HG02798 (cell line): ENCODE measurements around the gene CXCL14.
A peak's percentile ranks its signal among the peaks of the same experiment; 100 is the strongest.

Source experiments
- ATAC-seq: cut with Tn5 transposase; IDR thresholded peaks from one replicate; pipeline ENCODE4 v1.9.1; 2021; ENCODE audit warnings: mild to moderate bottlenecking; ENCODE audit not compliant: unreplicated experiment, poor library complexity

CXCL14 gene, protein sequence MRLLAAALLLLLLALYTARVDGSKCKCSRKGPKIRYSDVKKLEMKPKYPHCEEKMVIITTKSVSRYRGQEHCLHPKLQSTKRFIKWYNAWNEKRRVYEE

DNA sequence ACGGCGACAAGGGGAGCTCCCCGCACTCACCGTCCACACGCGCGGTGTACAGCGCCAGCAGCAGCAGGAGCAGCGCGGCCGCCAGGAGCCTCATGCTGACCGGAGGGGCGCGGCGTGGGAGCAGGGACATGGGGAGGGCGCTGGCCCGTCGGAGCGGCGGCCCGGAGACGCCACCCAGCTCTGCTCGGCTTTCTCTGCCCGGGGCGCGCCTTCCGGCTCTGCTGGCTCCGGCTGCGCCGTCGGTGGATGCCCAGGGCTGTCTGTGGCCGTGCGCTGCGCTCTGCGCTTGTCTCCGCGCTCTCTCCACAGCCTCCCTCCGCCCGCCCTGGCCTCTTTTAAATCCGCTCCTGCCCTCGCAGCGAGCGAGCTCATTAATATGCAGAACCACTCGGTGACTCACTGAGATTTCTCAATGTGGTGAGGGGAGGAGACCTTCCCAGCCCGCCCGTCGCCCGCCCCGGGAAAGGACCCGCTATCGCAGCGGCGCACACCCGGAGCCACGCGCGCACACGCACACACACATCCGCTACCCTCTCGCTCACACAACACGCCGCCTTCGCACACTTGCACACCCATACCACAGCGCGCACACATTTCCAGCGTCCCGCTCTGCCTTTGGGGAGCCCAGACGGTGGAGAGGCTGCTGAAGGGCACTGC is at the start of gene CXCL14:
Gene CXCL14, minus strand, starts transcription at position 307 of the 657 bp plus-strand sequence. Its CDS starts 213 bp downstream, at position 94.
- ATAC-seq = no peak

DNA sequence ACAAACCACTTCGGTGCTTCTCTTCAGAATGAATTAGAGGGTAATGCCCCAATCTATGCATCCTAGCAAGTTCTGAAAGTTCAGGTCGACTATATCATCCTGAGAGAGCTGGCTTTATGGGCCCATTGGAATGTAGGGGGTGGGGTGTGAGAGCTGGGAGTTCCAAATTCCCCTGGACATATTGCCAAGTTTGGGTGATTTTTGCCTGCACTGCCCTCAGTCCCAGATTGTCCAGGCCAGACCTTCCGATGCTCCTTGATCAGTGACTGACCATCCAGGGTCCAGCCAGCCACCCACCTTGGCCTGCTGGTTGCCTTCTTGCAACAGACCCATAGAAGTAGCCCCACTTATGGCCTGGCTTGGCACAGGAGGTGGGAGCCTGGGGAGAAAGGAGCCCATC is 47.8 kb upstream of the CXCL14 start:
- ATAC-seq = no peak

DNA sequence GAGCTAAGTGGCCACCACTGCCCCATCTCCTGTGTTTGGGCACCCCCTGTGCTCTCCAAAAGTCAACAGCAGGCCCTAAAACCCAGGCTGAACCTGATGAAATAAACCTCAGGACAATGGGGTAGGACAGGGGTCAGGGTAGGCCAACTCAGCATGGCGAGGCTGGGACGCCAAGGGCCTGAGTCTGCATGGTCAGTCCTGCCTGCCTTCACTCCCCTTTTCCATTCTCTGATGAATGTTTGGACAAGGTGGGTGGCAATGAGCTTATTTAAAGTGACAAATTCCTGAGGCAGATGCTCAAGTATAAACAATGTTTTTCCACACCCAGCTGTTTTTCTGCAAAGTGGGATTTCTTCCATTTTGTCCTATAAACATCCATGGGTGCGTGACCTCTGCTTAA is 47.2 kb upstream of the CXCL14 start:
- no peak for ATAC-seq

DNA sequence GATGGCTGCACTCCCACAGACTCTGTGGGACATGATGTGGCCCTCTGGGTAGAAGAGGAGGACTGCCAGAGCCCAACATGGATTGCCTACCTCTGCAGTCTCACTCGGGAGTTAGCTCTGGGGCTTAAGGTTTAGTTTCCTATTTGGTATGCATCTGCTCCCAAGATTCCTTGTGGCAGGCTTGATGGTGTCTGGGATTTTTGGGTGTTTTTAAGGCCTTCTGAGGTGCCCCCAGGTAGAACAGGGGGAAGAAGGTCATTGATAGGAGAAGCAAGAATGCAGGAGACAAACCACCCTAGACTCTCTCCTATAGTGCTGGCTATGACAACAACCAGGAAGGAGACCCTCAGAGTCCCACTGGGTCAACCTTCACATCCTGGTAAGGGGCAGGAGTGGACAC is 46.7 kb upstream of the CXCL14 start:
- ATAC-seq = no peak

DNA sequence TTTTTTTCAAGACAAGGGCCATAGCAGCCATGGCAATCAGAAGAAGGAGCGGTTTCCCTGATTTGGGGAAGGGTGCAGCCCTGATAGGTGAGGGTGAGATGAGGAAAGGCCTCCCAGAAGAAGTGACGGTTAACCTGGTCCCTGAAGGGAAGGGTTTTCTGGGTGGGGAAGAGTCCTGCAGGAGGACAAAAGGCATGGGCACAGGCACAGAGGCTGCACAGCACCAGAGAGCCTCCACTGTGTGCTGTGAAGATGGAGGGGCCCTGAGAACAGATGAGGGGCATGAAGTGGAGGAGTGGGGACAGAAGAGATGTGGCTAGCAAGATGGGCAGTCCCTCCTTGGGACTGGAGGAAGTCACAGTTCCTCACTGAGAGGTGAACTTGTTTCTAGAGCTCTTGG is 46.3 kb upstream of the CXCL14 start:
- ATAC-seq = no peak

DNA sequence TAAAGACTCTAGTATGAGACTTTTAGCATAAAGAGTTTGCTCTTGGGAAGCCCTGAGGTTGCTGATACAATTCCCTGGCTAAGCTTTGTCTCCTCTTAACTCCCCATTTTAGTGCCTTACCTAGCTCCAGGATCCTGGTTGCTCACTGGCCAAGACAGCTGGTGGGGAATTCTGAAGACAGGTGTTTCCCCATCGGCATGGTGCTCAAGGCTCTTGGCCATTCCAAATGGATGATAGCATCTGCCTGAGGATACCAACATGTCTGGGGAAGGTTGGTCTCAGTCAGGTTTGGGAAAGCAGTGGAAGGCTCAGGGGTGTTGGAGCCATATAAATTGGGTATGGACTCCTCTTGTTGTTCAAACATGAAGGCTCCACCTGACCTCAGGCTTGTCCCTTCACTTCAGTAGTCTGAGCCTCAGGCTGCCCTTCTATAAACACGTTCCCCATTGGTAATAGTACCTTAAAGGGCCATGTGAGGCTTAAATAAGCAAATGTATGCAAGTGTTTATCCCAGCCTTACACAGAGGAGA is 44.5 kb upstream of the CXCL14 start:
- ATAC-seq = no peak

DNA sequence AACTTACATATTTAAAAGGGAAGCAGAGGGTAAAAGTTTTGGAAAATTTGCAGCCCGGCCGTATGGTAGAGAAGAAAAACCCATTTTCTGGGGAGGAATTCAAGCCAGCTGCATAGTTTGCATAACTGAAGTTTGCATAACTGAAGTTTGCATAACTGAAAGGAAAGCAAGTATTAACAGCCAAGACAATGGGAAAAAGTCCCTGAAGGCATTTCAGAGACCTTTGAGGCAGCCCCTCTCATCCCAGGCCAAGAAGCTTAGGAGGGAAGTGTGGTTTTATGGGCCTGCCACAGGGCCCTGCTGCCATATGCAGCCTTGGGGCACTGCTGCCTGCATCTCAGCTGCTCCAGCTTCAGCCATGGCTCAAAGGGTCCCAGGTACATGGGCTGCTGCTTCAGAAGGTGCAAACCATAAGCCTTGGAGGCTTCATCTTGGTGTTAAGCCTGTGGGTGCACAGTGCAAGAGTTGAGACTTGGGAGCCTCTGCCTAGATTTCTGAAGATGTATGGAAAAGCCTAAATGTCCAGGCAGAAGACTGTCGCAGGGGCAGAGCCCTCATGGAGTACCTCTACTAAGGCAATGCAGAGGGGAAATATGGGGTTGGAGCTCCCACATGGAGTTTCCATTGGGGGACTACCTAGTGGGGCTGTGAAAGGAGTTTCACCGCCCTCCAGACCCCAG is 36.9 kb upstream of the CXCL14 start:
- ATAC-seq = no peak

DNA sequence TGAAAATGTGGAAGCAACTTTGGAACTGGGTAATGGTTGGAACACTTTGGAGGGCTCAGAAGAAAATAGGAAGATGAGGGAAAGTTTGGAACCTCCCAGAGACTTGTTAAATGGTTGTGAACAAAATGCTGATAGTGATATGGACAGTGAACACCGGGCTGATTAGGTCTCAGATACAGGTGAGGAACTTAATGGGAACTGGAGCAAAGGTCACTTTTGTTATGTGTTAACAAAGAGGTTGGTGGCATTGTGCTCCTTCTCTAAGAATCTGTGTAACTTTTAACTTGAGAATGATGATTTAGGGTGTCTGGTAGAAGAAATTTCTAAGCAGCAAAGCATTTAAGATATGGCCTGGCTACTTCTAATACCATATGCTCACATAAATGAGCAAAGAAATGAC is 36.4 kb upstream of the CXCL14 start:
- ATAC-seq = no peak

DNA sequence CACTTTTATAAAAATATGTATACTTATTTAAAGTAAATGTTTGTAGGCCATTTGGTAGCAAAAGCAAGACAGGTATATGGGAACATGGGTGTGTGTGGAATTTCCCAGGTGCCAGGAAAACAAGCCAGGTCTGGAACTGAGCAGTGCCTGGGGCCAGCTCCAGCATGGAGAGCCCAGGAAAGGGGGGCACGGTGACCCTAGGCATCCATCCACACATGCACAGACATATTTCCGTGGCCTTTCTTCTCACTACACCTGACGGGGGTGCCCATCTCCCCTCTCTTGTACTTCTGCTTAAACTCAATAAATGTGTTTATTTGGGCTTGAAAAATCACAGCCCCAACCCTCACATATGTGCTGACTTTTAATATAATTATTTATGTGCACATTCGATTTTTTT is 31.2 kb upstream of the CXCL14 start:
- no peak for ATAC-seq

DNA sequence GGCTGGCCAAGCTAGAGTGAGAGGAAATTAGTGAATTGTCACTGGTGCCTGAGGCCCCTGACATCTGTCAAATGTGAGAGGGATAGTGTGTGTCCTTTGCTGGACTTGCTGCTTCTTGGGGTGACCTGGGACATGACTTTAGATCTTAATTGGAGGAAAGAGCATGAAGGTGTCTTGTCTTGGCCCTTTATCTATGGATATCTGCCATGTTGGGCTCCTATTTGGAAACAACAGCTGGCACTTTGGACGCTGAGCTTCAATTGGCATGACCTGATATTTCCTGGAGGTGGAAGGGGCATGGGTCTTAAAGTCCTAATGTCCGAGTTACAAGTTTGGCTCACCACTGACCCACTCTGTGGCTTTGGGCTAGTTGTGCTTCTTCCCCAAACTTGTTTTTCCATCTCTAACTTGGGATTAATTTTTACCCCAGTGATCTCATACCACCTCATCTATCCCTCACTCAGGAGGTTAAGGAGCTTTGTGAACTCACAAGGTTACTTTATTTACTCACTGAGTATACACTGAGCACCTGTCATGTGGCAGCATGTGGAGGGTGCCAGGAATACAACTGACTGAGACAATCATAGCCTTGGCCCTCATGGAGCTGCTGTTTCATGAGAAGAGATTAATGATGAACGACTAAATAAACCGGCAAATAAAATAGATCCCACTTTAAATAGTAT is 30.1 kb upstream of the CXCL14 start:
- no peak for ATAC-seq

DNA sequence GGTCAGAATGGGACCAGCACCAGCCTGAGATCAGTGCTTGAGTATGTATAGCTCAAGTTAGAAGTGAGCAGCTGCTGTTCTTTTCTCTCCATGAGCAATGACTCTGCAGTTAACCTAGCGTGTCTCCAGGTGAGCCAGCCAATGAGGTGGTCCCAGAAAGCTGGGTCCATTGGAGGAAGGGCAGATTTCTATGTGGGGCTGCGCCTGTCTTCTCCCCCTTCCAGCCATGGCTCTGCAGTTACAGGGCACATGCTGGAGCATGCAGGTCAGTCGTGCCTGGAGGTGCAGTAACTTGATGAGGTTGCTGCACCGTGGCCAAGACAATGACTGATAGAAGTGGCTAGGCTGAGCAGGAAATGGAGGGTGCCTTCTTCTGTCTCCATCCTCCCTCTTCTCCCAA is 29.6 kb upstream of the CXCL14 start:
- no peak for ATAC-seq

DNA sequence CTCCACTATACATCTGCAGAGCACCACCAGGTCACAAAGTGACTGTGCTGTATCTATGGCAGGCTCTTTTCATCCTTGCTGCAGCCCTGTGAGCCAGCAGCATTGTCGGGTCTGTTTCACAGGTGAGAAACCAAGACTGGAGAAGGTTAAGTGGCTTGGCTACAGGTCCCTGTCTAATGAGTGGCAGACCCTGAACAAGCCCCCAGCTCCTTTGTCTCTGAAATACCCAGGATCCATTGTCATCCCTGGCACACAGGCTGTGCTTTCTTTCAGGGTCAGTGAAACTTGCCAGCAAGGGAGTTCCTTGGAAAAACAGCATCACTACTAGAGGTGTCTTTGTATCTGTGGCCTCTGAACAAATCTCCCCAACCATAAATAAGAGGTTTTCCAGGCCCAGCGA is 27.6 kb upstream of the CXCL14 start:
- ATAC-seq = no peak

DNA sequence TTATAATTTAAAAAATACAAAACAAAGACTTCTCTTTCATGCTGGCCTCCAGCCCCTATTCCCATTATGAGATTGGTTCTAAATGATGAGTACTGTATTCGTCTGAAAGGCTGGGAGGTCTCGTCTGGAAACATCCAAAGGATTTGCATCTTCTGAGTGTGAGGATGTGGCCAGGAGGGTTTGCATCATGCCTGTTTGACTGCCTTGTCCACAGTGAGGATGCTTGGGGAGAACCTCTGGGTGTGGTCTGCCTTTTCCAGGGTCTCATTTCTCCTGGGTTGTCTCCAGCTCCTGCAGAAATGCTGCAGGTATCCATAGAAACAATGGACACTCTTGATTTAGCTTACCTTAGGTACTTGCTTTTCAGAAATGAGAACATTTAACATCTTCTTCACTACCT is 26.4 kb upstream of the CXCL14 start:
- no peak for ATAC-seq

DNA sequence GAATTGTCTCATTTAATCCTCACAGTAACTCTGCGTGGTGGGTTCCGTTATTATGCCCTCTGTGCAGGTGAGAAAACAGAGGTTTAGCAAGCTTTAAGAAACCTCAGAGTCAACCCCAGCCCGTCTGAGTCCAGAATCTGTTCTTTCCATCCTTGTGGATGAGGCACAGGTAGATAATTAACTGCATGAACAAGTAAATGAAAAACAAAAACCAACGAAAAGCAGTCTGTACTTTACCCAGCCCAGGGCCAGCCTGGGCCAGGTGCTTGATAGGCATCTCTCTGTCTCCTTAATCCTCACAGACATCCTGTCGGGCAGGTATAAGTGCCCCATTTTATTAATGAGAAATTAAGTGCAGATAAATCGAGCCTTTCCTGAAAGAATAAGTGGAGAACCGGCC is 25.3 kb upstream of the CXCL14 start:
- no peak for ATAC-seq

DNA sequence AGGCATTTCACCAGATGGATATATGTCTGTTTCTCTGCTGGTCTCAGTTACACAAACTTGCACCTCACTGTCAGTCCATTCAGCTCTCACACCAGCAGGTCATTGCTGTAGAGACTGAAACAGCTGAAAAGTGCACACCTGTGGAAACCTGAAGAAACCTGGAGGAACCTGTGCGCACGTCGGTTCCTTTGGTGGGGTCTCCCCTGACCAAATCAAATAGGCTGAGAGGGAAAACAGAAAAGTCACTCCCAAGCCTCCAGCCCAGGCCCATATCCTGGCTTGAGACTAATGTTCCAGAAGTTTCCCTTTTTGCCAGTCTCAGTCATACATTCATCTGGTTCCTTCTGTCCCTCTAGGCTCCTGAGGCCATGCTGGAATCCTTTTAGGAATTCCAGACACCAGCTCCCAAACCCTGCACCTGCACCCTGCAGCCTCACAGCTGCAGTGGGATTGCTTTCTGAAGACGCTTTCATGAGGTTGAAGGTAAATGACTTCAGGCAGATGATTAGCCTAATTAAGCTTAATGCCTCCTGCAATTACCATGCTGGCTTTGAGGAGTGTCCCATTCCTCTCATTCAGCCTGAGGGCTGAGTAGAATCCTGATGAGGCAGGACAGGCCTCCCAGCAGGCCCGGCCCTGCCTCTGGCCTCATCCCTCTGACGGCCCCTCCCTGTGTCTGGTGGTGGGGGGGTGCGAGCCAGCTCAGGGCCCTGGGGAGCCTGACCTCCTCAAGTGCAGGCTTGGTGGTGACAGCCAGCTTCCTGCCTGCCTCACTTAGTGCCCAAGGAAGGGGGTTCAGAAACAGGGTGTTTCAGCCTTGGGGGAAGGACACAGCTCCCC is 24.3 kb upstream of the CXCL14 start:
- no peak for ATAC-seq

DNA sequence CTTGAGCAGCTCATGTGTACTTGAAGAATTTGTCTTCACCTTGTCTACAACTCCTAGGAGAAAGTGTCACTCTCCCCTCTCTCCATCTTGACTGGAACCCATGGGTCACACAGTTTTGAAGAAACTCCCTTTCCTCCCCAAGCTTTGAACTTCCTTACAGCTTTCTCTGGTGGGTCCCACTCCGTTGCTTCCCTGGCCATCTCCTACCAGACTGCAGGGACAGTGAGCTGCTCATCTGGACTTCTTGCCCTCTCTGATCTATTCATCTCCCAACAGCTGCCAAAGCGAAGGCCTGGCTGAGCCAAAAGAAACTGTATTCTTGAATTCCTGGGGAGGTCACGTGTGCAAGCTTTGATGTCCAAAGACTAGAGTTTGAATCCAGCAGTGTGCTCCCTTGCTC is 22.7 kb upstream of the CXCL14 start:
- no peak for ATAC-seq

DNA sequence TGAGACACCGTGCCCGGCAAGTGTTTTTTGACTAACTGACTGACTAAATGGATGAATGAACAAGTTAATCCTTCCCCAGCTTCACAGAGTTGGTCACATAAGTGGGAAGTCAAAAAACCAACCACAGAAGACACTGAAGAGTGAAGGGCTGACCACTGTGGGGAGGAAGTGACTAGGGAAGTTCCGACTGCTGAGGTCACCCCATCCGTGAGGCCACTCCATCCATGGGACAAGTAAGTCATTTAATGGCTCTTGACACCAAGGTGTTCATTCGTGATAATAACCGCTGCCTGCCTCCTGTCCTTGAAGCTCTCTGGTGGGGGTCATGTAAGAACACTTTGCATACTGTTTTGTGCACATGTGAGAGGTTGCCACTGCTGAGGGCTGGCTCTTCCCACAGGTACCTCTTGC is 22.2 kb upstream of the CXCL14 start:
- peak; percentile 39 for ATAC-seq

DNA sequence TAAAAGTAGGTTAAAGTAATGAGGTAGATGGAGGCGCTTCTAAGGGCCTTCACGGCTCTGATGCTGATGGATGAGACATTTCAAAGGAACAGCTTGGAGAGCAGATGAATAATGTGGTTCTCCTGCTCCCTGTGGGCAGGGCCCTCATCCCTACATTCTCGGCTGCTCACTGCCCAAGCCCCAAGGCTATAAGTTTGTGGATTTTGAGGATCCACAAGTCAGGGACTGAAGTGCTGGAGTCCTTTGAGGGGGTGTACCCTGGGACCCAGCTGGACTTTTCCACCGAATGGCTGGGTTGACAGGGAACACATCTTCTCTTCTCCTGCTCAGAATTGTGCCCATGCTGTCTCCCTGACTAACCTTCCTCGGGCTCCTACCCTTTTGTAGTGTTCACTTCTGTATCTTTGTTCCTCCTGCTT is 21.4 kb upstream of the CXCL14 start:
- no peak for ATAC-seq

DNA sequence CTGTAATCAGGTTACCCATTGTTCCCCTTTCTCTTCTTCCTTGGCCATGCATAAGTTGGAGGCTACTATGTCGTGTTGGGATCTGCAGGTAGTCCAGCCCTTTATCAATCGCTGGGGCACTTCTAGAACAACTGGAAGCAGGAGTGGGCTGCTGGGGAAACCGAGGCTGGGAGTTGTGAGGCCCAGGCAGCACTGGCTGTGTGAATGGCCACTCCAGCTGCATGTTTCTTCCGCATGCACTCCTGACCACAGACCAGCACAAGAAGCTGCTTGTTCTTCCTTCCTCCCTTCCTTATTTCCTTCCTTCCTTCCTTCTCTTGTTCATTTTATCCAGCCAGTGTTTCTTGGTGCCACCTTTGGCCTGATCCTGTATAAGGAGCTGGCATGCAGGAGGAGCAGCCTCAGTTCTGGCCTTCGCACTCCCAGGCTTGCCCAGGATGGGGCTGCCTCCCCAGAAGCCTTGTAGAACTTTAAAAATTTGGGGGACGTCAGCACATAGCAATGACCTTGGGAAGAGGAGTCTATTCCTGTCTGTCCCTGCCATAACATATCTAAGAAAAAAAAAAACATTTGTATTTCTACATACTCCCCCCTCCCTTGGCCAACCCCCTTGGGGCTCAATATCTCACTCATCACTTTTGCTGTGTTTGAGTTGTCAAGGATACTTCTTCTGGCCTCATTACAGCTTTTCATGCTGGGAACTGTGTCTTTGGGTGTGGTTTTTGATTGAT is 20.8 kb upstream of the CXCL14 start:
- no peak for ATAC-seq
